ENCODE data around the gene OTOP3. TPM values are rescaled to one million over a fixed set of nuclear protein-coding genes. Genes with fewer than 3 reads are reported as not detected.

OTOP3 gene
- total and polyA plus RNA-seq, 2 donors (not counting 3 experiments of a cell fraction or from before 2014, with no cell fraction given), result not detected

DNA sequence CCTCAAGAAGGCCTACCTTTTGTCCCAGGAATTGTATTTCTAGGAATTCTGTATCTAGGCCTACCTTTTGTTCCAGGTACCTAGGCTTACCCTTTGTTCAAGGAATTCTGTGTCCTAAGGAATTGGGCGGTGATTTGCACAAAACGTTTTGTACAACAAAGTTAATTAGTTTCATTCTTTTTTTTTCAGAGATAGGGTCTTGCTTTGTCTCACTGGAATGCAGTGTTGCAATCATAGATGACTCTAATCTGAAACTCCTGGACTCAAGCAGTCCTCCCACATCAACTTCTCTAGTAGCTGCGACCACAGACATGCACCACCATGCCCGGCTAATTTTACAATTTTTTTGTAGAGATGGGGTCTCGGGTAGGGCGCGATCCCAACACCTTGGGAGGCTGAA, 58.7 kb downstream of the OTOP3 start:
- ChIA-PET POLR2A (no interaction called here), CTCF (interaction anchor here (1.7 to 2.0 kb wide), 2 partner anchors 18 to 33 kb away, joined by 5 to 13 read pairs; partner anchors contain the start of gene MRPL58)
- H3K9me3 ChIP-seq (replicated peaks; ENCODE audit: control insufficient read depth, insufficient read depth, low read length), result no peaks in the 10 kb centered on the region
- intact Hi-C loops (cut with micrococcal nuclease), result no loop called here
- H4K20me1 ChIP-seq (replicated peaks; ENCODE audit: control insufficient read depth, extremely low read depth, insufficient read depth, low read length), result no peaks in the 10 kb centered on the region
- BruUV-seq (replicated peaks), result no TSS peak
- H2AFZ ChIP-seq (ENCODE audit: low read depth, low read length), result no peak overlapping the region
- no peak overlapping the region for H3K27ac ChIP-seq (ENCODE audit: insufficient read depth, low read depth, low read length)
- no peak overlapping the region for H3K4me2 ChIP-seq (ENCODE audit: insufficient read depth, low read length)
- H3K9me1 ChIP-seq (replicated peaks; ENCODE audit: control insufficient read depth, extremely low read depth, insufficient read depth, low read length), result no peaks in the 10 kb centered on the region
- no peaks in the 10 kb centered on the region for H3K4me1 ChIP-seq (ENCODE audit: control insufficient read depth, extremely low read depth, insufficient read depth, low read length)
- H3K27me3 ChIP-seq (ENCODE audit: control insufficient read depth in 2 of 2, insufficient read depth in 2 of 2, low read length in 2 of 2), result no peaks in the 10 kb centered on the region
- no peak for FAIRE-seq
- TF ChIP-seq FOS (IDR thresholded peaks at IDR 0.05; ENCODE audit: borderline replicate concordance, insufficient read depth, low read length) (no peak), MYC (IDR thresholded peaks at IDR 0.05; ENCODE audit: low read depth, low read length) (no peak), EZH2 (IDR thresholded peaks at IDR 0.05; ENCODE audit: borderline replicate concordance, low read depth, low read length, severe bottlenecking) (no peak), POLR2AphosphoS5 (IDR thresholded peaks at IDR 0.05; ENCODE audit: insufficient read depth, low read depth, low read length) (no peak), JUN (IDR thresholded peaks at IDR 0.05; ENCODE audit: borderline replicate concordance, insufficient read depth, insufficient read length, low read depth) (no peak), MAX (IDR thresholded peaks at IDR 0.05; ENCODE audit: insufficient read depth, insufficient read length) (no peak), POLR2A (IDR thresholded peaks at IDR 0.05; ENCODE audit: low read depth, low read length) (no peak), GATA2 (IDR thresholded peaks at IDR 0.05; ENCODE audit: insufficient read depth, insufficient read length, low read depth, low read length) (no peak)
- TF ChIP-seq, protein P1, sequence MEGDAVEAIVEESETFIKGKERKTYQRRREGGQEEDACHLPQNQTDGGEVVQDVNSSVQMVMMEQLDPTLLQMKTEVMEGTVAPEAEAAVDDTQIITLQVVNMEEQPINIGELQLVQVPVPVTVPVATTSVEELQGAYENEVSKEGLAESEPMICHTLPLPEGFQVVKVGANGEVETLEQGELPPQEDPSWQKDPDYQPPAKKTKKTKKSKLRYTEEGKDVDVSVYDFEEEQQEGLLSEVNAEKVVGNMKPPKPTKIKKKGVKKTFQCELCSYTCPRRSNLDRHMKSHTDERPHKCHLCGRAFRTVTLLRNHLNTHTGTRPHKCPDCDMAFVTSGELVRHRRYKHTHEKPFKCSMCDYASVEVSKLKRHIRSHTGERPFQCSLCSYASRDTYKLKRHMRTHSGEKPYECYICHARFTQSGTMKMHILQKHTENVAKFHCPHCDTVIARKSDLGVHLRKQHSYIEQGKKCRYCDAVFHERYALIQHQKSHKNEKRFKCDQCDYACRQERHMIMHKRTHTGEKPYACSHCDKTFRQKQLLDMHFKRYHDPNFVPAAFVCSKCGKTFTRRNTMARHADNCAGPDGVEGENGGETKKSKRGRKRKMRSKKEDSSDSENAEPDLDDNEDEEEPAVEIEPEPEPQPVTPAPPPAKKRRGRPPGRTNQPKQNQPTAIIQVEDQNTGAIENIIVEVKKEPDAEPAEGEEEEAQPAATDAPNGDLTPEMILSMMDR (IDR thresholded peaks at IDR 0.05; ENCODE audit: extremely low read depth in 1 of 2, insufficient read depth in 1 of 2, low read depth in 1 of 2, low read length in 2 of 2), result no peak
- H3K36me3 ChIP-seq (ENCODE audit: control insufficient read depth in 2 of 2, extremely low read depth in 1 of 2, insufficient read depth in 2 of 2, low read length in 2 of 2), result peaks cover 0 to 1% of the 10 kb centered on the region in 2 experiments
- no peak overlapping the region for H3K4me3 ChIP-seq (replicated peaks in 1 of 3; ENCODE audit: insufficient read depth in 1 of 3, low read depth in 1 of 3, low read length in 3 of 3)
- DNase-seq (ENCODE audit: low read depth, low spot score), result no peak
- dilution Hi-C loops (cut with MboI; ENCODE audit: extremely low pct_ligation_motif_present, low sequenced_read_pairs), result no loop called here
- peaks cover 15% of the 10 kb centered on the region for H3K79me2 ChIP-seq (ENCODE audit: control insufficient read depth, insufficient read depth, low read length)
- H3K9ac ChIP-seq (replicated peaks; ENCODE audit: extremely low read depth, insufficient read depth, low read length), result no peak overlapping the region

Measured in endothelial cell of umbilical vein (primary cell).